ENCODE results near the gene PSMA2. TPM values are rescaled to one million over a fixed set of nuclear protein-coding genes. Genes with fewer than 3 reads are reported as not detected.

PSMA2 gene
- polyA plus RNA-seq, 1 of the 3 experiments (the other 2 are of a cell fraction), result 101 TPM

- ChIA-PET POLR2A (no interaction called here), CTCF (interaction anchor here (1.1 to 1.7 kb wide), 2 partner anchors 23 to 1025 kb away, joined by 3 to 4 read pairs; no protein-coding TSS in a partner anchor)
- no peaks in the 10 kb centered on the region for H3K36me3 ChIP-seq (replicated peaks in 1 of 2; ENCODE audit: control insufficient read depth in 1 of 2, insufficient read depth in 2 of 2, low read length in 1 of 2)
- H4K20me1 ChIP-seq (ENCODE audit: insufficient read depth), result no peaks in the 10 kb centered on the region
- no peaks in the 10 kb centered on the region for H3K9me2 ChIP-seq
- peaks cover 12% of the 10 kb centered on the region; the same call in 1 of the 2 replicates for H3K27me3 ChIP-seq (ENCODE audit: insufficient read depth)
- no peak overlapping the region for H3K4me2 ChIP-seq
- no peaks in the 10 kb centered on the region for H3K79me2 ChIP-seq (ENCODE audit: insufficient read depth)
- H3K9ac ChIP-seq, result no peak overlapping the region
- no peak for DNase-seq
- no peaks in the 10 kb centered on the region for H3F3A ChIP-seq (replicated peaks; ENCODE audit: insufficient read depth)
- no peaks in the 10 kb centered on the region for H3K4me1 ChIP-seq (ENCODE audit: control insufficient read depth in 1 of 2, insufficient read depth in 2 of 2, low read depth in 1 of 2, low read length in 1 of 2)
- TF ChIP-seq FOSL2 (IDR thresholded peaks at IDR 0.05; ENCODE audit: borderline replicate concordance, low read depth) (no peak), NRF1 (IDR thresholded peaks at IDR 0.05; ENCODE audit: low read depth, low read length) (no peak), MXI1 (IDR thresholded peaks at IDR 0.05; ENCODE audit: low read depth, low read length) (no peak), RAD21 (IDR thresholded peaks at IDR 0.05; ENCODE audit: low read length) (no peak), RCOR1 (IDR thresholded peaks at IDR 0.05; ENCODE audit: low read length) (no peak), GABPA (IDR thresholded peaks at IDR 0.05; ENCODE audit: low read depth) (no peak), CTCF (IDR thresholded peaks at IDR 0.05) (no peak)
- no peak overlapping the region for H3K4me3 ChIP-seq (ENCODE audit: low read depth in 2 of 2, low read length in 1 of 2)
- no peak overlapping the region for H3K27ac ChIP-seq (ENCODE audit: low read depth in 2 of 2, low read length in 1 of 2)
- 18% methylated on average over 6 of the region's 6 CpGs for WGBS (ENCODE audit: low lambda C conversion rate)
- H2AFZ ChIP-seq (ENCODE audit: low read depth), result no peak overlapping the region
- no peaks in the 10 kb centered on the region for H3K9me3 ChIP-seq
These were observed 33.2 kb upstream of the PSMA2 start for GRCh38 chr7:42964849-42965805.

- no peaks in the 10 kb centered on the region for H3K9me3 ChIP-seq
- POLR2A ChIA-PET, result no interaction called here
- WGBS (ENCODE audit: low lambda C conversion rate), result 26% methylated on average over 2 of the region's 2 CpGs
These were observed 32.3 kb upstream of the PSMA2 start for GRCh38 chr7:42964293-42964692.

More at GRCh38 chr7:42964293-42964692, 32.3 kb upstream of the PSMA2 start:
- no peak overlapping the region for H3K27ac ChIP-seq (ENCODE audit: low read depth in 2 of 2, low read length in 1 of 2)
- no peak for DNase-seq
- H3K27me3 ChIP-seq (ENCODE audit: insufficient read depth), result peaks cover 20% of the 10 kb centered on the region; the same call in 1 of the 2 replicates
- no peaks in the 10 kb centered on the region for H3K4me1 ChIP-seq (ENCODE audit: control insufficient read depth in 1 of 2, insufficient read depth in 2 of 2, low read depth in 1 of 2, low read length in 1 of 2)
- H3K4me2 ChIP-seq, result no peak overlapping the region
- H3F3A ChIP-seq (replicated peaks; ENCODE audit: insufficient read depth), result no peaks in the 10 kb centered on the region
- H3K9ac ChIP-seq, result no peak overlapping the region
- no peaks in the 10 kb centered on the region for H4K20me1 ChIP-seq (ENCODE audit: insufficient read depth)
- no peaks in the 10 kb centered on the region for H3K36me3 ChIP-seq (replicated peaks in 1 of 2; ENCODE audit: control insufficient read depth in 1 of 2, insufficient read depth in 2 of 2, low read length in 1 of 2)
- H3K9me2 ChIP-seq, result no peaks in the 10 kb centered on the region
- no peak for TF ChIP-seq USF1 (IDR thresholded peaks at IDR 0.05; ENCODE audit: borderline replicate concordance, low read depth)
- CTCF ChIA-PET, result interaction anchor here (1.7 kb wide), 1 partner anchor 22 kb away, joined by 4 read pairs; no protein-coding TSS in a partner anchor
- H3K79me2 ChIP-seq (ENCODE audit: insufficient read depth), result no peaks in the 10 kb centered on the region
- no peak overlapping the region for H2AFZ ChIP-seq (ENCODE audit: low read depth)
- H3K4me3 ChIP-seq (ENCODE audit: low read depth in 2 of 2, low read length in 1 of 2), result no peak overlapping the region

All from SK-N-SH (cell line).